HEK293T (cell line): Measurements from ENCODE around the gene UBE2R2.
"Not testable (repeated sequence)": the region's sequence is repeated elsewhere in the genome, so short reads cannot be mapped to it uniquely, and the experiment has no call there.

ENCODE experiments used
- BHLHE40 ChIP-seq: fragments of 450-650 bp; IDR thresholded peaks from 2 replicates; pipeline ENCODE4 v1.6.1; 2016; ENCODE audit warnings: mild to moderate bottlenecking, moderate library complexity, borderline replicate concordance
- CTBP1 ChIP-seq: fragments of 450-650 bp; IDR thresholded peaks from 2 replicates; pipeline ENCODE4 v1.6.1; 2016; ENCODE audit warnings: borderline replicate concordance
- ELF4 ChIP-seq: fragments of 450-650 bp; IDR thresholded peaks from 2 replicates; pipeline ENCODE4 v1.6.1; 2017; ENCODE audit warnings: antibody characterized with exemption
- FOXA1 ChIP-seq: fragments of 450-650 bp; IDR thresholded peaks from 2 replicates; pipeline ENCODE4 v1.6.1; 2016; ENCODE audit warnings: mild to moderate bottlenecking
- TARDBP ChIP-seq: fragments of 450-650 bp; IDR thresholded peaks from 2 replicates; pipeline ENCODE4 v1.6.1; 2016
- TF ChIP-seq, protein P1 (sequence below): fragments of 450-650 bp; IDR thresholded peaks from 2 replicates; pipeline ENCODE4 v1.6.1; 2016

DNA sequence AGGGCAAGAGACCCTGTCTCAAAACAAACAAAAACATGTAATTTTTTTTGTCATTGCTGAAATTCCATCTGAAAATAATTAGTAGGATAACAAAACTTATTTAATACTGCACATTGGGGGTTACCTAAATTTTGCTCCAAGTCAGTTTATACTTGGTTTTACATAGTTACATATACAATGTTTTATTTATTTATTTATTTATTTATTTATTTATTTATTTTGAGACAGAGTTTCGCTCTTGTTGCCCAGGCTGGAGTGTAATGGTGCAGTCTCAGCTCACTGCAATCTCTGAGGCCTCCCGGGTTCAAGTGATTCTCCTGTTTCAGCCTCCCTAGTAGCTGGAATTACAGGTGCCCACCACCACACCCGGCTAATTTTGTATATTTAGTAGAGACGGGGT lies 52.3 kb downstream of the UBE2R2 start:
- TF ChIP-seq, protein P1, sequence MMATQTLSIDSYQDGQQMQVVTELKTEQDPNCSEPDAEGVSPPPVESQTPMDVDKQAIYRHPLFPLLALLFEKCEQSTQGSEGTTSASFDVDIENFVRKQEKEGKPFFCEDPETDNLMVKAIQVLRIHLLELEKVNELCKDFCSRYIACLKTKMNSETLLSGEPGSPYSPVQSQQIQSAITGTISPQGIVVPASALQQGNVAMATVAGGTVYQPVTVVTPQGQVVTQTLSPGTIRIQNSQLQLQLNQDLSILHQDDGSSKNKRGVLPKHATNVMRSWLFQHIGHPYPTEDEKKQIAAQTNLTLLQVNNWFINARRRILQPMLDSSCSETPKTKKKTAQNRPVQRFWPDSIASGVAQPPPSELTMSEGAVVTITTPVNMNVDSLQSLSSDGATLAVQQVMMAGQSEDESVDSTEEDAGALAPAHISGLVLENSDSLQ, result not testable (repeated sequence)
- not testable (repeated sequence) for TF ChIP-seq ELF4, TARDBP, CTBP1, BHLHE40, FOXA1
